ENCODE results near the gene PANK2.

DNA sequence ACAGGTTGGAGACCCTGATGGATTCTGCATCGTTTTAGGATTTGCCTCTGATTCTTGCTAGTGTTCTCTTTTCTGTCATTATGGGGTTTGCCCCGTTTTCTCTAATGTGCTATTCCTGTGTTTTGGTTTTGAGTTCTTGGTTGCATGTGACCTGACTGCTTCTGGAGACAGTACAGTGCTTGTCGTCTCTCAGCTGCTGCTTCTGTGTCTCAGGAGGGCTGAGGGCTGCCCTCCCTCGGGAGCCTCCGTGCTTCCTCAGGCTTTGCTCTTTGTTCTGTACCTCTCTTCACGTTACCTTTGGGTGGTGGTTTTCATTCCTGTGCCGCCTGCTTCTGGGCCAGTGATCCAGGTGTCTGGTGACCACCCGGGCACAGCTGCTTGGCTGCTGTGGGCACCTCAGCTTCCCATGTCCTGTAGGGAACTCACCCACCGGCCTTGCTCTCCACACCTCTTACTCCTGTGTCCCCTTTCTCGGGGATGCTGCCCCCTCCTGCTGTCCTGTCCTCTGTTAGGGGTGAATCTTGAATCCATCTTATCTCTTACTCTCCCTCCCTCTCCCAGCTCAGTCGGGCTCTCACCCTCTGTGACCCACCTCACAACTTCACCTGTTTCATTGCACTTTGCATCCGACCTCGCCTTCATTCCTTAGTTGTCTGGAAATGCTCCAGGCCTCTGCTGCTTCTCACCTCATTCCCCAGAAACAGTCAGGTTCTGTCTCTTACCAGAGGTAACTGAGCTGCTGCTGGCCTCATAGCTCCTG lies 33.2 kb downstream of the PANK2 start:
- TF ChIP-seq, protein P1, sequence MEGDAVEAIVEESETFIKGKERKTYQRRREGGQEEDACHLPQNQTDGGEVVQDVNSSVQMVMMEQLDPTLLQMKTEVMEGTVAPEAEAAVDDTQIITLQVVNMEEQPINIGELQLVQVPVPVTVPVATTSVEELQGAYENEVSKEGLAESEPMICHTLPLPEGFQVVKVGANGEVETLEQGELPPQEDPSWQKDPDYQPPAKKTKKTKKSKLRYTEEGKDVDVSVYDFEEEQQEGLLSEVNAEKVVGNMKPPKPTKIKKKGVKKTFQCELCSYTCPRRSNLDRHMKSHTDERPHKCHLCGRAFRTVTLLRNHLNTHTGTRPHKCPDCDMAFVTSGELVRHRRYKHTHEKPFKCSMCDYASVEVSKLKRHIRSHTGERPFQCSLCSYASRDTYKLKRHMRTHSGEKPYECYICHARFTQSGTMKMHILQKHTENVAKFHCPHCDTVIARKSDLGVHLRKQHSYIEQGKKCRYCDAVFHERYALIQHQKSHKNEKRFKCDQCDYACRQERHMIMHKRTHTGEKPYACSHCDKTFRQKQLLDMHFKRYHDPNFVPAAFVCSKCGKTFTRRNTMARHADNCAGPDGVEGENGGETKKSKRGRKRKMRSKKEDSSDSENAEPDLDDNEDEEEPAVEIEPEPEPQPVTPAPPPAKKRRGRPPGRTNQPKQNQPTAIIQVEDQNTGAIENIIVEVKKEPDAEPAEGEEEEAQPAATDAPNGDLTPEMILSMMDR (conservative IDR thresholded peaks at IDR 0.05; ENCODE audit: low read depth, low read length) = no peak
- TF ChIP-seq EZH2 (IDR thresholded peaks at IDR 0.05; ENCODE audit: borderline replicate concordance, low read depth, low read length, poor library complexity, severe bottlenecking) = no peak

Measured in A673 (cell line).